ENCODE measurements around the gene TMEM245.

Gene TMEM245

GRCh38 chr9:109013679-109014607, 105.8 kb downstream of the TMEM245 start (continued):
- TF ChIP-seq, protein P1, sequence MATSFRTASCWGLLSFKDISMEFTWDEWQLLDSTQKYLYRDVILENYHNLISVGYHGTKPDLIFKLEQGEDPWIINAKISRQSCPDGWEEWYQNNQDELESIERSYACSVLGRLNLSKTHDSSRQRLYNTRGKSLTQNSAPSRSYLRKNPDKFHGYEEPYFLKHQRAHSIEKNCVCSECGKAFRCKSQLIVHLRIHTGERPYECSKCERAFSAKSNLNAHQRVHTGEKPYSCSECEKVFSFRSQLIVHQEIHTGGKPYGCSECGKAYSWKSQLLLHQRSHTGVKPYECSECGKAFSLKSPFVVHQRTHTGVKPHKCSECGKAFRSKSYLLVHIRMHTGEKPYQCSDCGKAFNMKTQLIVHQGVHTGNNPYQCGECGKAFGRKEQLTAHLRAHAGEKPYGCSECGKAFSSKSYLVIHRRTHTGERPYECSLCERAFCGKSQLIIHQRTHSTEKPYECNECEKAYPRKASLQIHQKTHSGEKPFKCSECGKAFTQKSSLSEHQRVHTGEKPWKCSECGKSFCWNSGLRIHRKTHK (tag by site-specific recombination; IDR thresholded peaks at IDR 0.05) = no peak
- peak; percentile 33; the same call in 1 of the 2 replicates for TF ChIP-seq ZNF76 (tag by site-specific recombination; IDR thresholded peaks at IDR 0.05; ENCODE audit: borderline replicate concordance, low read depth)
- 0 out of 2 replicates have a peak, but pooled peaks have one; percentile 10 for TF ChIP-seq SP7 (tag by site-specific recombination; IDR thresholded peaks at IDR 0.05)
- TF ChIP-seq, protein P2, sequence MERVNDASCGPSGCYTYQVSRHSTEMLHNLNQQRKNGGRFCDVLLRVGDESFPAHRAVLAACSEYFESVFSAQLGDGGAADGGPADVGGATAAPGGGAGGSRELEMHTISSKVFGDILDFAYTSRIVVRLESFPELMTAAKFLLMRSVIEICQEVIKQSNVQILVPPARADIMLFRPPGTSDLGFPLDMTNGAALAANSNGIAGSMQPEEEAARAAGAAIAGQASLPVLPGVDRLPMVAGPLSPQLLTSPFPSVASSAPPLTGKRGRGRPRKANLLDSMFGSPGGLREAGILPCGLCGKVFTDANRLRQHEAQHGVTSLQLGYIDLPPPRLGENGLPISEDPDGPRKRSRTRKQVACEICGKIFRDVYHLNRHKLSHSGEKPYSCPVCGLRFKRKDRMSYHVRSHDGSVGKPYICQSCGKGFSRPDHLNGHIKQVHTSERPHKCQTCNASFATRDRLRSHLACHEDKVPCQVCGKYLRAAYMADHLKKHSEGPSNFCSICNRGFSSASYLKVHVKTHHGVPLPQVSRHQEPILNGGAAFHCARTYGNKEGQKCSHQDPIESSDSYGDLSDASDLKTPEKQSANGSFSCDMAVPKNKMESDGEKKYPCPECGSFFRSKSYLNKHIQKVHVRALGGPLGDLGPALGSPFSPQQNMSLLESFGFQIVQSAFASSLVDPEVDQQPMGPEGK (tag by site-specific recombination; IDR thresholded peaks at IDR 0.05) = peak; percentile 32; the same call in 1 of the 2 replicates
- peak; percentile 28 for TF ChIP-seq ZNF335 (tag by site-specific recombination; conservative IDR thresholded peaks at IDR 0.05)
- peak; percentile 56 for TF ChIP-seq KLF8 (tag by site-specific recombination; IDR thresholded peaks at IDR 0.05)
- peak; percentile 81 for TF ChIP-seq GLIS1 (tag by site-specific recombination; IDR thresholded peaks at IDR 0.05)
- TF ChIP-seq, protein P3, sequence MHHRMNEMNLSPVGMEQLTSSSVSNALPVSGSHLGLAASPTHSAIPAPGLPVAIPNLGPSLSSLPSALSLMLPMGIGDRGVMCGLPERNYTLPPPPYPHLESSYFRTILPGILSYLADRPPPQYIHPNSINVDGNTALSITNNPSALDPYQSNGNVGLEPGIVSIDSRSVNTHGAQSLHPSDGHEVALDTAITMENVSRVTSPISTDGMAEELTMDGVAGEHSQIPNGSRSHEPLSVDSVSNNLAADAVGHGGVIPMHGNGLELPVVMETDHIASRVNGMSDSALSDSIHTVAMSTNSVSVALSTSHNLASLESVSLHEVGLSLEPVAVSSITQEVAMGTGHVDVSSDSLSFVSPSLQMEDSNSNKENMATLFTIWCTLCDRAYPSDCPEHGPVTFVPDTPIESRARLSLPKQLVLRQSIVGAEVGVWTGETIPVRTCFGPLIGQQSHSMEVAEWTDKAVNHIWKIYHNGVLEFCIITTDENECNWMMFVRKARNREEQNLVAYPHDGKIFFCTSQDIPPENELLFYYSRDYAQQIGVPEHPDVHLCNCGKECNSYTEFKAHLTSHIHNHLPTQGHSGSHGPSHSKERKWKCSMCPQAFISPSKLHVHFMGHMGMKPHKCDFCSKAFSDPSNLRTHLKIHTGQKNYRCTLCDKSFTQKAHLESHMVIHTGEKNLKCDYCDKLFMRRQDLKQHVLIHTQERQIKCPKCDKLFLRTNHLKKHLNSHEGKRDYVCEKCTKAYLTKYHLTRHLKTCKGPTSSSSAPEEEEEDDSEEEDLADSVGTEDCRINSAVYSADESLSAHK (tag by site-specific recombination; IDR thresholded peaks at IDR 0.05) = peak; percentile 23; the same call in 1 of the 2 replicates
- no peak for TF ChIP-seq ZSCAN5A (tag by site-specific recombination; IDR thresholded peaks at IDR 0.05)

GRCh38 chr9:109012876-109013678, 106.7 kb downstream of the TMEM245 start, which contains the start of gene CTNNAL1:
TSS of gene CTNNAL1 (minus strand) at chr9:109013499. CDS start at chr9:109013442, 57 bp downstream.
- peaks cover 9% of the 10 kb centered on the region; the same call in 1 of the 2 replicates for H3K4me1 ChIP-seq (ENCODE audit: control insufficient read depth, insufficient read depth, low read length)
- peaks cover 0 to 7% of the 10 kb centered on the region in 2 experiments for H3K36me3 ChIP-seq (ENCODE audit: control insufficient read depth in 2 of 2, insufficient read depth in 1 of 2, low read length in 2 of 2)
- H3K4me3 ChIP-seq (ENCODE audit: low read depth, low read length) = peak within 1 kb of the TSS; percentile 80
- H3K27ac ChIP-seq (ENCODE audit: extremely low read depth, low read depth, low read length) = peak within 1 kb of the TSS; percentile 85
- ChIA-PET CTCF (no interaction called here), POLR2A (interaction anchor here (0.7 to 2.8 kb wide), 2 partner anchors 105 to 106 kb away, joined by 5 to 13 read pairs; partner anchors contain the start of gene TMEM245)
- H3K9me3 ChIP-seq (ENCODE audit: control insufficient read depth, insufficient read depth, low read depth, low read length) = no peaks in the 10 kb centered on the region
- TF ChIP-seq ZFP41 (tag by site-specific recombination; IDR thresholded peaks at IDR 0.05; ENCODE audit: borderline replicate concordance) = no peak
- TF ChIP-seq ZFP69B (tag by site-specific recombination; IDR thresholded peaks at IDR 0.05) = no peak
- no peak for TF ChIP-seq ZNF792 (tag by site-specific recombination; IDR thresholded peaks at IDR 0.05)
- TF ChIP-seq ZNF138 (tag by site-specific recombination; IDR thresholded peaks at IDR 0.05; ENCODE audit: borderline replicate concordance) = no peak
- no peak for TF ChIP-seq ZBTB21 (tag by site-specific recombination; IDR thresholded peaks at IDR 0.05)
- TF ChIP-seq BCL11A (tag by site-specific recombination; IDR thresholded peaks at IDR 0.05; ENCODE audit: low read depth) = no peak
- TF ChIP-seq, protein P1 (tag by site-specific recombination; IDR thresholded peaks at IDR 0.05) = no peak
- no peak for TF ChIP-seq MEIS1 (CRISPR knock-in tag; IDR thresholded peaks at IDR 0.05; ENCODE audit: borderline replicate concordance)
- peak; percentile 58; the same call in 1 of the 2 replicates for TF ChIP-seq ZBTB20 (tag by site-specific recombination; IDR thresholded peaks at IDR 0.05)
- no peak for TF ChIP-seq ZNF521 (tag by site-specific recombination; IDR thresholded peaks at IDR 0.05)
- TF ChIP-seq, protein P4, sequence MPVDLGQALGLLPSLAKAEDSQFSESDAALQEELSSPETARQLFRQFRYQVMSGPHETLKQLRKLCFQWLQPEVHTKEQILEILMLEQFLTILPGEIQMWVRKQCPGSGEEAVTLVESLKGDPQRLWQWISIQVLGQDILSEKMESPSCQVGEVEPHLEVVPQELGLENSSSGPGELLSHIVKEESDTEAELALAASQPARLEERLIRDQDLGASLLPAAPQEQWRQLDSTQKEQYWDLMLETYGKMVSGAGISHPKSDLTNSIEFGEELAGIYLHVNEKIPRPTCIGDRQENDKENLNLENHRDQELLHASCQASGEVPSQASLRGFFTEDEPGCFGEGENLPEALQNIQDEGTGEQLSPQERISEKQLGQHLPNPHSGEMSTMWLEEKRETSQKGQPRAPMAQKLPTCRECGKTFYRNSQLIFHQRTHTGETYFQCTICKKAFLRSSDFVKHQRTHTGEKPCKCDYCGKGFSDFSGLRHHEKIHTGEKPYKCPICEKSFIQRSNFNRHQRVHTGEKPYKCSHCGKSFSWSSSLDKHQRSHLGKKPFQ (tag by site-specific recombination; IDR thresholded peaks at IDR 0.05) = no peak
- TF ChIP-seq HOXD13 (CRISPR knock-in tag; IDR thresholded peaks at IDR 0.05; ENCODE audit: borderline replicate concordance) = no peak
- TF ChIP-seq ZNF623 (tag by site-specific recombination; IDR thresholded peaks at IDR 0.05) = no peak
- TF ChIP-seq GFI1B (tag by site-specific recombination; IDR thresholded peaks at IDR 0.05) = no peak
- TF ChIP-seq MZF1 (tag by site-specific recombination; IDR thresholded peaks at IDR 0.05; ENCODE audit: borderline replicate concordance) = no peak
